Panc1 (cell line): Measurements from ENCODE around the gene FAM13C. TPM values are rescaled to one million over a fixed set of nuclear protein-coding genes. Genes with fewer than 3 reads are reported as not detected.

ENCODE experiments used
- ATAC-seq: fragments of 200-7000 bp; cut with Tn5 transposase; 2 replicates; pipeline ENCODE4 v1.9.1; 2020; ENCODE audit warnings: mild to moderate bottlenecking, moderate library complexity
- BruUV-seq: library from RNA; stranded (reverse); fragments of 400-500 nt; replicated peaks from 2 replicates; lab custom pipeline; 2021; lab: Mats Ljungman, UMichigan
- CTCF ChIA-PET: fragments of 300-600 bp; sonication (Branson Sonifier 250); formaldehyde crosslinking; loops from one replicate; lab custom pipeline; 2022; ENCODE audit warnings: antibody characterized with exemption; lab: Charles Lee
- POLR2A ChIA-PET: fragments of 300-600 bp; sonication (Branson Sonifier 250); formaldehyde crosslinking; loops from one replicate; lab custom pipeline; 2022; ENCODE audit warnings: antibody characterized with exemption; lab: Charles Lee
- DNase-seq: peaks from one replicate; pipeline ENCODE4 v3.0.0-alpha.2; 2010; ENCODE audit warnings: low read depth, low spot score
- H3K27ac ChIP-seq: 2 replicates; pipeline ENCODE4 v1.5.1; 2011; ENCODE audit warnings: mild to moderate bottlenecking, low read length, inconsistent platforms
- H3K27me3 ChIP-seq: fragments of 200-500 bp; sonication (Bioruptor generic); 2 replicates; pipeline ENCODE4 v1.6.0; 2014; ENCODE audit warnings: low read length, inconsistent platforms; ENCODE audit not compliant: control insufficient read depth, insufficient read depth
- H3K36me3 ChIP-seq: fragments of 200-500 bp; sonication (Bioruptor generic); 2 replicates; pipeline ENCODE4 v1.5.1; 2014; ENCODE audit warnings: inconsistent platforms, mild to moderate bottlenecking, low read length, moderate library complexity; ENCODE audit not compliant: control insufficient read depth, insufficient read depth
- H3K4me1 ChIP-seq: 2 replicates; pipeline ENCODE4 v1.5.1; 2011; ENCODE audit warnings: inconsistent platforms, mild to moderate bottlenecking, low read length, moderate library complexity; ENCODE audit not compliant: control insufficient read depth, insufficient read depth
- H3K4me3 ChIP-seq, 2 experiments: 2 replicates each; pipeline ENCODE4 v1.5.1; 2011 to 2012; ENCODE audit warnings: low read depth in 2 of 2, low read length in 2 of 2, mild to moderate bottlenecking in 2 of 2, inconsistent platforms in 1 of 2, moderate library complexity in 1 of 2
- H3K9me3 ChIP-seq: fragments of 200-500 bp; sonication (Bioruptor generic); 2 replicates; pipeline ENCODE4 v1.5.1; 2014; ENCODE audit warnings: low read depth, mild to moderate bottlenecking, inconsistent platforms, low read length, moderate library complexity; ENCODE audit not compliant: control insufficient read depth, insufficient read depth
- POLR2AphosphoS5 ChIP-seq: IDR thresholded peaks from 2 replicates; pipeline ENCODE4 v1.6.1; 2012; ENCODE audit warnings: mild to moderate bottlenecking, low read depth, low read length, moderate library complexity
- SIN3A ChIP-seq: IDR thresholded peaks from 2 replicates; pipeline ENCODE4 v1.6.1; 2012; ENCODE audit warnings: low read depth, mild to moderate bottlenecking, low read length, moderate library complexity, borderline replicate concordance; ENCODE audit not compliant: insufficient read depth
- TCF7L2 ChIP-seq: IDR thresholded peaks from 2 replicates; pipeline ENCODE4 v1.6.1; 2011; ENCODE audit warnings: mild to moderate bottlenecking, low read depth, low read length, inconsistent platforms
- in situ Hi-C: cut with HindIII; loops from 2 replicates; pipeline ENCODE4 v1.10.0; 2016; ENCODE audit warnings: low sequenced_read_pairs, low pct_unique_long_range_greater_than_20kb
- intact Hi-C: fragments of 100-400 bp; cut with micrococcal nuclease; formaldehyde crosslinking; loops from one replicate; pipeline ENCODE4 v1.10.0; 2022; ENCODE audit not compliant: unreplicated experiment
- total RNA-seq: library from RNA; stranded (reverse); gene quantifications from one replicate; pipeline ENCODE4 v1.2.1, GENCODE V29; 2021; ENCODE audit not compliant: unreplicated experiment
- TF ChIP-seq, protein P1 (sequence below), 2 experiments: IDR thresholded peaks; 2 replicates each; pipeline ENCODE4 v1.6.1; 2011 to 2012; ENCODE audit warnings: low read depth in 2 of 2, control low read depth in 1 of 2, low read length in 1 of 2, mild to moderate bottlenecking in 1 of 2, moderate library complexity in 1 of 2; ENCODE audit not compliant: insufficient read depth in 1 of 2
- TF ChIP-seq, protein P2 (sequence below): fragments of 450-650 bp; IDR thresholded peaks from 2 replicates; pipeline ENCODE4 v1.5.1; 2017; ENCODE audit warnings: mild to moderate bottlenecking

The FAM13C gene
- total RNA-seq, 1 experiment from 2014 or later = not detected

DNA sequence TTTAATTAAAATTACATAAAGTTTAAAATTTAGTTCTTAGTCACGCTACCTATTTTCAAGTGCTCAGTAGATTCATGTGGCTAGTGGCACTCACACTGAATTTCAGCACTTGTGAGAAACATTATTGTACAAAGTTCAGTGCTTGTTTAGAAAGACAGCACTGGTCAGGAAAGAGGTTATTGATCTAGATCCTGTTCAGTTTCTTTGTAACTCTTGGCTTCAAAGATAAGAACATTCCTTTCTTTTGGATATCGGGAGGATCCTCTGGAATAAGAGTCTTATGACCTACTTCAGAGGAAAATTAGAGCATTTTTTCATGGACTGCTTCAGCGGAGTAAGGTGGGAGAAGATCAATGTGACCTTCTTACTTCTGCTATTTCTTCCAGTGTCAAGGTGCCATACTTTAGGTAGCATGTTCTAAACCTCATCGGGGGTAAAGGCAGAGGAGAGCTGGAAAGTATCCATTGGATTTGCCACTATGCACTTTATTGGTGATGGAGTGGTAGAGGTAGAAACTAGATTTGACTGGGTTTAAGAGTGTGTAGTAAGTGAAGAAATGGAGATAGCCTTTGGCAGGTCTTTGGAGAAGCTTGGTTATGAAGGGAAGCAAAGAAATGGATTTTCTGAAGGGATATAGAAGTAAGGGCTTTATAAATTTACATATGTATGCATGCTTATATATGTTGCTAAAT is 146.0 kb downstream of the FAM13C start:
- POLR2A ChIA-PET = no interaction called here
- in situ Hi-C loops = no loop called here
- CTCF ChIA-PET = no interaction called here
- no peaks in the 10 kb centered on the region for H3K4me1 ChIP-seq
- TF ChIP-seq SIN3A (no peak), TCF7L2 (no peak), POLR2AphosphoS5 (no peak)
- TF ChIP-seq, protein P1, sequence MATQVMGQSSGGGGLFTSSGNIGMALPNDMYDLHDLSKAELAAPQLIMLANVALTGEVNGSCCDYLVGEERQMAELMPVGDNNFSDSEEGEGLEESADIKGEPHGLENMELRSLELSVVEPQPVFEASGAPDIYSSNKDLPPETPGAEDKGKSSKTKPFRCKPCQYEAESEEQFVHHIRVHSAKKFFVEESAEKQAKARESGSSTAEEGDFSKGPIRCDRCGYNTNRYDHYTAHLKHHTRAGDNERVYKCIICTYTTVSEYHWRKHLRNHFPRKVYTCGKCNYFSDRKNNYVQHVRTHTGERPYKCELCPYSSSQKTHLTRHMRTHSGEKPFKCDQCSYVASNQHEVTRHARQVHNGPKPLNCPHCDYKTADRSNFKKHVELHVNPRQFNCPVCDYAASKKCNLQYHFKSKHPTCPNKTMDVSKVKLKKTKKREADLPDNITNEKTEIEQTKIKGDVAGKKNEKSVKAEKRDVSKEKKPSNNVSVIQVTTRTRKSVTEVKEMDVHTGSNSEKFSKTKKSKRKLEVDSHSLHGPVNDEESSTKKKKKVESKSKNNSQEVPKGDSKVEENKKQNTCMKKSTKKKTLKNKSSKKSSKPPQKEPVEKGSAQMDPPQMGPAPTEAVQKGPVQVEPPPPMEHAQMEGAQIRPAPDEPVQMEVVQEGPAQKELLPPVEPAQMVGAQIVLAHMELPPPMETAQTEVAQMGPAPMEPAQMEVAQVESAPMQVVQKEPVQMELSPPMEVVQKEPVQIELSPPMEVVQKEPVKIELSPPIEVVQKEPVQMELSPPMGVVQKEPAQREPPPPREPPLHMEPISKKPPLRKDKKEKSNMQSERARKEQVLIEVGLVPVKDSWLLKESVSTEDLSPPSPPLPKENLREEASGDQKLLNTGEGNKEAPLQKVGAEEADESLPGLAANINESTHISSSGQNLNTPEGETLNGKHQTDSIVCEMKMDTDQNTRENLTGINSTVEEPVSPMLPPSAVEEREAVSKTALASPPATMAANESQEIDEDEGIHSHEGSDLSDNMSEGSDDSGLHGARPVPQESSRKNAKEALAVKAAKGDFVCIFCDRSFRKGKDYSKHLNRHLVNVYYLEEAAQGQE (IDR thresholded peaks at IDR 0.05; ENCODE audit: insufficient read depth in 1 of 2, low read depth in 2 of 2, low read length in 1 of 2) = no peak
- TF ChIP-seq, protein P2, sequence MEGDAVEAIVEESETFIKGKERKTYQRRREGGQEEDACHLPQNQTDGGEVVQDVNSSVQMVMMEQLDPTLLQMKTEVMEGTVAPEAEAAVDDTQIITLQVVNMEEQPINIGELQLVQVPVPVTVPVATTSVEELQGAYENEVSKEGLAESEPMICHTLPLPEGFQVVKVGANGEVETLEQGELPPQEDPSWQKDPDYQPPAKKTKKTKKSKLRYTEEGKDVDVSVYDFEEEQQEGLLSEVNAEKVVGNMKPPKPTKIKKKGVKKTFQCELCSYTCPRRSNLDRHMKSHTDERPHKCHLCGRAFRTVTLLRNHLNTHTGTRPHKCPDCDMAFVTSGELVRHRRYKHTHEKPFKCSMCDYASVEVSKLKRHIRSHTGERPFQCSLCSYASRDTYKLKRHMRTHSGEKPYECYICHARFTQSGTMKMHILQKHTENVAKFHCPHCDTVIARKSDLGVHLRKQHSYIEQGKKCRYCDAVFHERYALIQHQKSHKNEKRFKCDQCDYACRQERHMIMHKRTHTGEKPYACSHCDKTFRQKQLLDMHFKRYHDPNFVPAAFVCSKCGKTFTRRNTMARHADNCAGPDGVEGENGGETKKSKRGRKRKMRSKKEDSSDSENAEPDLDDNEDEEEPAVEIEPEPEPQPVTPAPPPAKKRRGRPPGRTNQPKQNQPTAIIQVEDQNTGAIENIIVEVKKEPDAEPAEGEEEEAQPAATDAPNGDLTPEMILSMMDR = no peak
- H3K4me3 ChIP-seq = no peak overlapping the region
- H3K9me3 ChIP-seq = no peaks in the 10 kb centered on the region
- H3K27me3 ChIP-seq = no peaks in the 10 kb centered on the region
- intact Hi-C loops = no loop called here
- no peak overlapping the region for H3K27ac ChIP-seq
- DNase-seq (no peak), ATAC-seq (no peak)
- no peaks in the 10 kb centered on the region for H3K36me3 ChIP-seq
- BruUV-seq = no TSS peak

DNA sequence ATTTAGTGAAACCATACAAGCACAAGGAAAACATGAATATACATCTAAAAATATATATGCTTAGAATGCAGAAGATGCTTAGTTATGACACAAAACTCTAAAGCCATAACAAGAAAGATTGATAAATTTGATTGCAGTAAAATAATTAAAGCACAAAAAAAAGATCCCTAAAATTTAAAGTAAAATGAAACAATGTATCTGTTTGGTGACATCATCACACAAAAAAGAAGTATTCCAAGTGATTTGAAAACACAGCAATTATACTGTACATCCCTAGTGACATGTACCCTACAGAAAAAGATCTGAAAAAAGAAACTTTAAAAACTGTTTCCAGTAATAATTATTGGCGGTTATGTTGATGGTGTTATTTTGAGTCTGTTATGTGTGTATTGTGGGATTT is 148.2 kb downstream of the FAM13C start:
- H3K4me3 ChIP-seq = no peak overlapping the region
- no peaks in the 10 kb centered on the region for H3K36me3 ChIP-seq
- ATAC-seq (no peak), DNase-seq (no peak)
- no peaks in the 10 kb centered on the region for H3K4me1 ChIP-seq
- H3K9me3 ChIP-seq = no peaks in the 10 kb centered on the region
- no peak overlapping the region for H3K27ac ChIP-seq
- intact Hi-C loops (no loop called here), in situ Hi-C loops (no loop called here)
- no TSS peak for BruUV-seq
- ChIA-PET POLR2A (no interaction called here), CTCF (no interaction called here)
- TF ChIP-seq POLR2AphosphoS5 (no peak), SIN3A (no peak), TCF7L2 (no peak)
- TF ChIP-seq, protein P1 (IDR thresholded peaks at IDR 0.05; ENCODE audit: insufficient read depth in 1 of 2, low read depth in 2 of 2, low read length in 1 of 2) = no peak
- TF ChIP-seq, protein P2 = no peak
- no peaks in the 10 kb centered on the region for H3K27me3 ChIP-seq
